SU-DHL-6 (cell line): ENCODE results near the gene NEUROG2.

Experiments used
- CTCF ChIP-seq: fragments of 200-600 bp; sonication (generic); IDR thresholded peaks from one replicate; pipeline ENCODE4 v1.5.1; 2017; ENCODE audit warnings: antibody characterized with exemption, mild to moderate bottlenecking, low read length, moderate library complexity; ENCODE audit not compliant: insufficient read depth, poor library complexity, severe bottlenecking
- EZH2phosphoT487 ChIP-seq: fragments of 200-600 bp; sonication (generic), shearing (Covaris generic); conservative IDR thresholded peaks from 2 replicates; pipeline ENCODE4 v1.6.1; 2018; ENCODE audit warnings: mild to moderate bottlenecking, antibody characterized with exemption, low read length, moderate library complexity, mixed read lengths

- TF ChIP-seq CTCF, result no peak
- TF ChIP-seq EZH2phosphoT487, result no peak
Observed at GRCh38 chr4:112560084-112560483, 44.1 kb upstream of the NEUROG2 start.
